Muscle of arm (tissue), 12 donors: Measurements from ENCODE around the gene AQP10. TPM values are rescaled to one million over a fixed set of nuclear protein-coding genes. Genes with fewer than 3 reads are reported as not detected.
"Not testable (repeated sequence)": the region's sequence is repeated elsewhere in the genome, so short reads cannot be mapped to it uniquely, and the experiment has no call there.

Experiments used
- DNase-seq: peaks from one replicate; pipeline ENCODE4 v3.0.0-alpha.2; 2013
- polyA plus RNA-seq, 12 donors: library from polyadenylated mRNA; unstranded; fragments of 120-200 nt; gene quantifications; one replicate each; pipeline ENCODE4 v1.2.1, GENCODE V29; 2013; ENCODE audit not compliant: insufficient read length in 12 of 12

Gene AQP10
- polyA plus RNA-seq, 12 donors = 0.14 to 0.28 (median 0.21) TPM; not detected in 8

DNA sequence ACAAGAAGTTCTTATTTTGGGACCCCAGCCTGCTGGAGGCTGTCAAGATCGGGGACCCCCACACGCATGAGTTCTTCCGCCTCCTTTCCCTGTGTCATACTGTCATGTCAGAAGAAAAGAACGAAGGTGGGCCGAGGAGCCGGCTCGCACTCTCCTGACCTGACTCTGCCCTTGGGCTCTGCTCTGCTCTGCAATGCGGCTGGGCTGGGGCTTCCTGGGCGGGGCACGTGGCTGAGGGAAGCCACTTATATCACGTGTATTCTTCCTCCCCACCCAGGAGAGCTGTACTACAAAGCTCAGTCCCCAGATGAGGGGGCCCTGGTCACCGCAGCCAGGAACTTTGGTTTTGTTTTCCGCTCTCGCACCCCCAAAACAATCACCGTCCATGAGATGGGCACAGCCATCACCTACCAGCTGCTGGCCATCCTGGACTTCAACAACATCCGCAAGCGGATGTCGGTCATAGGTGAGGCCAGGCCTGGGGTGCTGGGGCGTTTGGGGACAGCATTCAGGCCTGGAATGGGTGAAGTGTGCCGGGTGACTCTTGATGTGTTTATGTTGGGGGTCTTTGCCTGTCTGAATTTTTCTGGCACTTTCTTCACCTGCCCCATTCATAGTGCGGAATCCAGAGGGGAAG lies 22.1 kb downstream of the AQP10 start:
- no peak for DNase-seq

GRCh38 chr1:154344977-154345837 lies 24.3 kb downstream of the AQP10 start:
- DNase-seq = no peak

DNA sequence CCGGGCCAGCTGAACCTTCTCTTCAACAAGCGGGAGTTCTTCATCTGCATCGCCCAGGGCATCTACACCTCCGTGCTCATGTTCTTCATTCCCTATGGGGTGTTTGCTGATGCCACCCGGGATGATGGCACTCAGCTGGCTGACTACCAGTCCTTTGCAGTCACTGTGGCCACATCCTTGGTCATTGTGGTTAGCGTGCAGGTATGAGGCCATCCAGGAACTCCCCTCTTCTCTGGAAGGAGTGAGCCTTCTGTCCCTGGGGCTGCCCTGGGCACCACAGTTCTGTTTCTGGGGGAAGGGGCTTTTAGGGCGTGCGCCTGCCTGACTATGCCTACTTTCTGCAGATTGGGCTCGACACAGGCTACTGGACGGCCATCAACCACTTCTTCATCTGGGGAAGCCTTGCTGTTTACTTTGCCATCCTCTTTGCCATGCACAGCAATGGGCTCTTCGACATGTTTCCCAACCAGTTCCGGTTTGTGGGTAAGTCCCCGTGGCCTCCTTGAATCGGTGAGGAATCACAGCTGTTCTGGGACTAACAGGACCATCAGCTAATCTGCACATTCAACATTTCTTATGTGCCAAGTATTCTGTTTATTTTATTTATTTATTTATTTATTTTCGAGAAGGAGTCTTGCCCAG lies 25.5 kb downstream of the AQP10 start:
- no peak for DNase-seq

DNA sequence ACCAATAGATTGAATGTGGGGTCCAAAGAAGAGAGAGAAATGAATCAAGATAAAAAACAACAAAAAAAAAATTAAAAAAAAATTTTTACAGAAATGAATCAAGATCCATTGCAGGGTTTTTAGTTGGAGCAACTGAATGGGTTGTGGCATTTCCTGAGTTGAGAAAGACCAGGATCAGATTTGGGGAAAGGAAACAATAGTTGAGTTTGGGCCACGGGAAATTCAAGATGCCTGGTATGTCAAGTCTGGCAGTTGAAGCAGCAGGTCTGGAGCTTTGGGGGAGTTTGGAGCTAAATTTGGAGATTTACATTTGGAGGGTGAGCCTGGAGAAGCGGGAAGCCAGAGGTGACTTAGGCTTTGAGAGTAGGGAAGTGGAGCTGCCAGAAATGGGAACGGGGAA lies 27.1 kb downstream of the AQP10 start:
- DNase-seq = no peak

- no peak for DNase-seq
Measured at GRCh38 chr1:154348429-154349076, 27.7 kb downstream of the AQP10 start.

- DNase-seq = no peak
Measured at GRCh38 chr1:154349121-154349520, 28.2 kb downstream of the AQP10 start.

GRCh38 chr1:154350383-154350782 lies 29.5 kb downstream of the AQP10 start:
- no peak for DNase-seq

- no peak for DNase-seq
Measured at GRCh38 chr1:154351363-154352068, 30.6 kb downstream of the AQP10 start.

DNA sequence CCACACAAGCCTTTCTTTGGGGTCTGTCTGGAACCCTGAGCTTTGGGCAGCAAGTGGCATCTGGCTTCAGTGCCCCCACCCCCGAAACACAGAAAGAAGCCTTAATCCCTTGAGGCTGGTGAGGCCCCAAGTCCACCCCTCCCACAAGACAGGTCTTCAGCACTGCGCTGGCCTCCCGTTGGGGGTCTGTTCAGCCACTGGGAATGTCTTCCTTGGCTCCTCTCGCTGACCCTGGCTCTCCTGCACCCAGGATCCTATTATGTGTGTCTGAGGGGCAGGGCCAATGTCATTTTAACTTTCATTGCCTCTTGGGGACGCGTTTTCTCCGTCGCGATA lies 31.3 kb downstream of the AQP10 start:
- DNase-seq = no peak

DNA sequence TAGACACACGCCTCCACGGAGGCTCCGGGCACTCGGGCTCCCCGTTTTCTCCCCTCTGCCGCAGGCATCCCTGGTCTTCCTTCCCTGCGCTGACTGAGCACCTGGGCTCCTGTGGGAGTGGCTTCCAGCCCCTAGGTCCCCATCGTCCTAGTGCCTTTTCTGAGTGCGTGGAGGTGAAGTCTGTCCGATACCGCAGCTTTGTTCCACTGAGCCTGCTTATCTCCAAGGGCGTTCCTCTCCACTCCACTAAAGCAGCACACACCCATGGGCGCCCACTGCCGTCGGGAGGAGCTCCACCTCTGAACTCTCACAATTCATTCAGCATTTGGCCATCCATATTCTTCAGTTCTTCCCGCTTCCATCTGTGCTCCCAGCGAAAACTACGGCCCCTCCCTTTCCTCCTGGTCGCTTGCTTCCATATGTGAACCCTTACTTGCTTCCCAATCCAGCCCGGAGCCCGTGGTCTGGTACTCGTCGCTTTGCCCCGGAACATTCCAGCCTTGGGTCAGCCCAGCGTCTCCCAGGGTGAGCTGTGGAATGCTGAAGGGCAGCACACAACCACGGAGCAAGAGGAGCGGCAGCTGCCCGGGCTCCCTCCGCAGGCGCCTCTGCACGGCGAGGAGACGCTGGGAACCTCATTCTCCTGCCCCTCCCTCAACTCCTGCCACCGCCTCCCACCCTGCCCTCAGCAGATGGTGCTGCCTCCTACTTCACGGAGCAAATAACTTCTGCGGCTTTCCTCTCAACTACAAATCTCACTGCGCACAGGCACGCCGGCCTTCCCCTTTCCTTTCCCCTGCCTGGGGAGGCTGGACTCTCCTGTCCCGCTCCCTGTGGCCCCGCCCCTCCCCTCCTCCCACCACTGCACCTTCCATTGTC lies 31.9 kb downstream of the AQP10 start:
- DNase-seq = no peak

- DNase-seq = no peak
Measured at GRCh38 chr1:154353460-154353904, 32.6 kb downstream of the AQP10 start.

GRCh38 chr1:154353966-154354365 lies 33.1 kb downstream of the AQP10 start:
- DNase-seq = no peak

DNA sequence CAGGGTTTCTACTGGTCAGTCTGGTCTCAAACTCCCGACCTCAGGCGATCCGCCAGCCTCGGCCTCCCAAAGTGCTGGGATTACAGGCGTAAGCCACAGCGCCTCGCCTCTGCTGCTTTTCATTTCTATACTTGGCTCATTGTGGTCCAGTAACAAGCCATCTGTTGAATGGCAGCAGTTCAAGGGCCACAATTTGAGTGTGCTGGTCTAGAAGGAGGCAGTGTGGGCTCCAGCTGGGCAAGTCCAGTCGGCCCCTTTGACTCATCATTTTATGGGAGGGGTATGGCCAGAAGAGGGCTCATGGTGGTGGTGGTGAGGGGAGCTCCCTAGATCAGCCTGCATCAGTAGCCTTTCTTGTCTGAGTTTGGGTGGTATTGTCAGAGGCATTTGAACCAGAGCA lies 37.6 kb downstream of the AQP10 start:
- DNase-seq = no peak

DNA sequence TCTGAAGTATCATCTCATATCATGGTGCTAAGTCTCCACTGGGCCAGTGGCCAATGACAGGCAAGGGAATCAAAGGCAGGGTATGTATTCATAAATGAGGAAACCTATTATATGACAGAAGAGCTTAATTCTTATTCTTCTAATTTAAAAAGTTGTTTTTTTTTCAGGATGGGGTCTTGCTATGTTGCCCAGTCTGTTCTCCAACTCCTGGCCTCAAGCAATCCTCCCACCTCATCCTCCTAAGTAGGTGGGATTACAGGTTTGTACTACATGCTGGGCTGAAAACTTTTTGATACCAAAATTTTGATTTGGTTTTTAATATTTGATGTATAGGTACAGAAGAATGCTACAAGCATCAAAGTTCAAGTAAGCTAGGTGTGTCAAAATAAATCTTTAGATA lies 39.4 kb downstream of the AQP10 start:
- no peak for DNase-seq

DNA sequence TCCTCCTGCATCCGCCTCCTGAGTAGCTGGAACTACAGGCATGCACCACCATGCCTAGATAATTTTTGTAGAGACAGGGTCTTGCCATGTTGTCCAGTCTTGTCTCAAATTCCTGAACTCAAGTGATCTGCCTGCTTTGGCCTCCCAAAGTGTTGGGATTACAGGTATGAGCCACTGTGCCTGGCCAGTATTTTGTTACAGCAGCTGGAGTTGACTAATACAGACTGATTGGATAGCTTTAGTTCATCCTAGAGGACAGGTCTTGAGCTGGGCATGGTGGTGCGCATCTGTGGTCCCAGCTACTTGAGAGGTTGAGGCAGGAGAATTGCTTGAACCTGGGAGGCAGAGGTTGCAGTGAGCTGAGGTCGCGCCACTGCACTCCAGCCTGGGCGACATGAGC lies 40.0 kb downstream of the AQP10 start:
- not testable (repeated sequence) for DNase-seq

DNA sequence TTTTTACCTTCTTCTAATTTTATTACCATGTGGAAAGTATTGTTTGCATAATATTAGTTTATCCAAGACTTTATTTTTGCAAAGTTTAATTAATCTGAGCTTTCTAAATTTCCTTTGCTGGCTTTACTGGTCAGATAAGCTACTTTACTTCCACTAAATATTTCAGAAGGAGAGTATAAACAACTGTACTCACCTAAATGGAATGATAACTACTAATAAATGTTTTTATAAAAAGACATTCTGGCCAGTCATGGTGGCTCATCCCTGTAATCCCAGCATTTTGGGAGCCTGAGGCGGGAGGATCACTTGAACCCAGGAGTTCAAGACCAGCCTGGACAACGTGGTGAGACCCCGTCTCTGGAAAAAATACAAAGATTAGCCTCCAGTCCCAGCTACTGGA lies 40.5 kb downstream of the AQP10 start:
- DNase-seq = no peak

- DNase-seq = no peak
Measured at GRCh38 chr1:154371436-154371835, 50.5 kb downstream of the AQP10 start.

DNA sequence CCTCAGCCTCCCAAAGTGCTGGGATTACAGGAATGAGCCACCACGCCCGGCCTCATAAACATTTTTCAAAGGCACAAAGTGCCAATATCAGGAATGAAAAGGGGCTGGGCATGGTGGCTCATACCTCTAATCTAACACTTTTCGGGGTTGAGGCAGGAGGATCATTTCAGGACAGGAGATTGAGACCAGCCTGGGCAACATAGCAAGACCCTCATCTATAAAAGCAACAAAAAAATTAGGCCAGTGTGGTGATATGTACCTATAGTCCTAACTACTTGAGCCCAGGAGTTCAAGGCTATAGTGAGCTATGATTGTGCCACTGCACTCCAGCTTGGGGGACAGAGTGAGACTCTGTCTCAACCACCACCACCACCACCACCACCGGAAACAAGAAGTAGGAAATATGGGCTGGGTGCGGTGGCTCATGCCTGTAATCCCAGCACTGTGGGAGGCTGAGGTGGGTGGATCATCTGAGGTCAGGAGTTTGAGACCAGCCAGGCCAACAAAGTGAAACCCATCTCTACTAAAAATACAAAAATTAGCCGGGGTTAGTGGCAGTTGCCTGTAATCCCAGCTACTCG lies 53.0 kb downstream of the AQP10 start:
- DNase-seq = not testable (repeated sequence)
